DMS53 (cell line): ENCODE measurements around the gene BEAN1.

Experiments
- DNase-seq: peaks from one replicate; lab custom pipeline; 2025; lab: John Stamatoyannopoulos, UW

BEAN1 gene

DNA sequence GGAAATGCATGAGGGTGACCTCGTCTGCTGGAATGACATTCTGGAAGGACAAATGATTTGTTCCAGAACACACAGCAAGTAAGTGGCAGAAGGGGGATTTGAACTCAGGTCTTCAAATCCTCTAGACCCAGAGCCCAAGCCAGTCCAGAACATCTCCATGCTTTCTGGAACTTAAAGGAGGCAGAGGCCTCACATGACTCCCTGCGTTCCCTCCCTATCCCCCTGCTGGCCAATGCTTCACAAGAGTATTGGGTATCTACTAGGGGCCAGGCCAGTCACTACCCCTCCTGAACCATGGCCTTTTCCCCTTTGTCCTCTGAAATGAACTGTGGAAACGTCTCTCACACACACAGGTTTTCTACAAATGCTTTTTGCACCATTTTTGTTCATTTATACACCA is 7.6 kb upstream of the BEAN1 start:
- DNase-seq: peak; percentile 14

DNA sequence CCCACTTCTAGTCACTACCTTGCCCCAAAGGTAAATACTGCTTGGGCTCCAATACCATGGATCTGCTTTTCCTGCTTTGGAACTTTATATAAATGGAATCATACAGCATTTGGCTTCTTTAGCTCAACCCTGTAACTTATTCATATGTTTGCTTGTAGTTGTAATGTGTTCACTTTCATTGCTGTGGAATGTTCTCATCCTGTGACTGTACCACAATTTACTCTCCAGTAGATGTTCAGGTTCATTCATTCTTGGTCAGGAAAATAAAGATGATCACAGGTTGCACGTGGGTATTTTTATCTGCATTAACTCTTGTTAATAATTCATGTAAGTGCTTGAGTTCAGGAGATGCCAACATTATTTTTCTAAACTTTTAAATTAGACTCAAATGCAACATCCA is 6.7 kb upstream of the BEAN1 start:
- DNase-seq: no peak

DNA sequence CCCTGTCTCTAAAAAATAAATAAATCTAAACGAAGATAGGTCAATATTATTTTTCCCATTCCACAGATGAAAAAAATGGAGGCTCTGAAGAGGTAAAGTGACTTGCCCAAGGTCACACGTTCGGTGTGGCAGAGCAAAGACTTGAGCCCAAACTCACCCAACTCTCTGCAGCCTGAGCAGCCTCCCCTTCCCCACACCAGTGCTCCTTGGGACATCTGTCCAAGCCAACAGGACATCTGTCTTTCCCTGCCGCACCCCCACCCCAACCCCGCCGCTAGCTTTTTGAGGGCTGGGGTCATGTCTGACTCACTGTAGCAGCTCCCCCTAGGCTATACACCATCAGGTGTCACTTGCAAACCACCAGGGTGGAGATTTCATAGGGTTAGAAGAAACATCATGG is 5.2 kb upstream of the BEAN1 start:
- no peak for DNase-seq

DNA sequence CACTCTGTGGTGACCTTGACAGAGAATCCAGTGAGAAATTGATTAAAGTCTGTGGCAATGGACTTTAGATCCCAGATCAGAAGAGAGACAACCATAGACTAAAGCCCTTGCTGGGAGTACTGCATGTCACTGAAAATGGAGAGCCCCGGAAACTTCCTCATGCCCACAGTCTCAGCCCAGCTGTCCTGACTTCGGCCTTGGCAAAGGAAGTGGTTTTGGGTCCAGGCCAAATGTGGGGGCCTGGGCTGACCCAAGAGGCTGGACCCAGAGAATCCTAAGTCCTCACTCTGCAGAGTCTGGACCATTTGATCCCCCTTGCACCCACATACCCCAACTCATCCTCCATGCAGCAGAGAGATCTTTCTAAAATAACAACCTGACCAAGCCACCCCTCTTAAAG is 4.7 kb upstream of the BEAN1 start:
- DNase-seq: no peak

DNA sequence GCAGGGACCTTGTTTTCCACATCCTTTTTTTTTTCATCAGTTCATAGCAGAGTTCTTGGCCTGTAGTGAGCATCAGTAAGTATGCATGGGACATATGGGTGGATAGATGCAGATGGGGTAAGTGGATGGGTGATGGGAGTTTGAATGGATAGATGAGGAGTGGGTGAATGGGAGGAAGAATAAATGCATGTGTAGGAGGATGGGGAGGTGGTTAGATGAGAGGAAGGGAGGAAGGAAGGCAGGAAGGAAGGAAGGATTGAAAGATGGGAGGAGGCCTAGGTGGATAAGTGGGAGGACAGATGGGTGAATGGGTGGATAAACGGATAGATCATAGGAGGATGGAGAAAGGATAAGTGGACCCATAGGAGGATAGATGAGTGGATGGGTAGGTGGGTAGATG is 3.9 kb upstream of the BEAN1 start:
- no peak for DNase-seq

DNA sequence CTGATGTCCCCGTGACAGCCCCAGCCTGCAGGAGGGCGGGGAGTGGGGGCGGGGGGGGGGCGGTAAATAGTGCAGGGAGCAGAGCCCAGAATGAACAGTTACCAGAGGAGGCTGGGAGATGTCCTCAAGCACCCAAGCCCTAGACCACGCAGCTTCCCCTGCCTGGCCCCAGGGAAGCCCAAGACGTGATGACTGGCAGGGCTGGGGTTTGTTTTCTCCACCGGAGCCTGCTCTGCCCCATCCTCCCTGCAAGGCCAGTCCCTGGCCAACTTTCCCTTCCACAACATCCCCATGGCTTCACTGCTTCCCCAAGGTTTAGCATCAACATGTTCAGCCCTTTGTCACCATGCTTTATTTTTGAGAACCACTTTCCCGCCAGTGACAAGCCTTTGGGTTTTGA is 1.4 kb upstream of the BEAN1 start:
- DNase-seq: no peak

DNA sequence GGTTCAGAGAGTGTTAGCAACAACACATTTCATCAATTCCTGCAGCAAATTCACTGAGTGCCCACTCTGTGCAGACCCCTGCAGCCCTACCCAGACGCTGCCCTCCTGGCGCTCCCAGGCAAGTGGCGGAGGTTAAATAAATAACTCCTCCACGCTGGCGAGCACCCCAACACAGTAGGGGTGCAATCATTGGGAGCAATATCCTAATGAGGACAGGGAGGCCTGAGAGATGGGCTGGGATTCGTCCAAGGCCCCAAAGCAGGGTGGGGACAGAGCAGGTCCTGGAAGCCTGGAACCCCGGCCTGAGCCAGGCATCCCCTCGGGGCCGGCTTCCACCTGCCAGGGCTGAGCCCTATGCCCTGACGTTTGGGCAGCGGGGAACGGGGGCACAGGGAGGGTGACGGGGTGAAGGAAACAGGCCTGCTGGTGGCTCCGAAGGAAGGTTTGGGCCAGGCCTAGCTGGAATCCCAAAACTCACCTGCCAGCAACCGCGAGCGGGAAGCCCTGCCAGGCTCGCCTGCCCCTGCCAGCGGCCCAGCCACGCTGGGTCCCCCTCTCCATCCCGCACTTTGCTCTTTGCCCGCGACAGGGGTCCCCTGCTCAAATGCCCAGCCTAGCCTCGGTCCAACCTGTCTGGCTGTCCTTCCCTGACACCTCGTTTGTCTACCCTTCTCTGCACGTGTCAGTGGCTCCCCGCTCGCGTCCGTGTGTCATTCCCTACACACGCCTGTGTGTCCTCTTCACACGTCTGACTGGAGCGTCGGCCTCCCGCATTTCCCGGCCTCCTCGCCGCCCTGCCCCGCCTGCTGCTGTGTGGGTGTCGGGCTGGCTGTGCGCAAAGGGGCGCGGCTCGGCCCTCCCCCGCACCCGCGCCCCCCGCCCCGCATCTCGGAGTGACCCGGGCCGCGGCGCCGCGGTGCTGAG is 721 bp upstream of the BEAN1 start:
- peak; percentile 68 for DNase-seq

DNA sequence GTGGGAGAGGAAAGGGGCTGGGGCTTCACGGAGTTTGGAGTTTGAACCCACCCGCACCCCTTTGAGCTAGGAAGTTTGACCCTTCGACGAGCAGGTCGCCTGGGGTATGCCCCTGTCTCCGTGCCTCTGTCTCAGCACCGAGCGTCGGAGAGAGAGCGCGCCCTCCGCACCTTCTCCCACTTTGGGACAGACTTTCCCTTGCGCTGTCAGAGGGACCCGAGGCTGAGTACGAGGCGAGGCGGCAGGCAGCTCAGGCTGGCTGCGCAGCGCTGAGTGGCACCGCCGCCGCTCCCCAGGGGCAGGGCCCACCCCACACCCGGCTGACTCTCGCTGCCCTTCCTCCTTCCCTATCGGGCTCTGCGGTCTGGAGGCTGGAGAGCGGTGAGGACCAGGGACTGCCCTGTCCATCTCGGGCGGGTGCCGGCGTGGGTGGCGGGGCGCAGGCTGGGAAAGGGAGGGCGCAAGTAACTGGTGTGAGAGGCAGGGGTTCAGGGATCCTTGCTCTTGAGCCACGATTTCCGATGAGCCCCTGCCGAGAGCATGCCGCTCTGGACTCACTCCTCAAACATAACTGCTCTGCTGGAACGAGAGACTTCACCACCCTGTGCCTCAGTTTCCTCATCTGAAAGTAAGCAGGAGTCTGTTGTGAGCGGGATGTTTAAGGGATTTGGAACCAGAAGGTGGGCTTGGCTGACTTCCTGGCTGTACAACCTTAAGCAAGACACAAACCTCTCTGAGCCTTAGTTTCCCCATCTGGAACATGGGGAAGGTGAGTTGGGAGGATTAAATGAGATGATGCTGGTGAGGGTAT is 981 bp downstream of the BEAN1 start:
- DNase-seq: no peak

DNA sequence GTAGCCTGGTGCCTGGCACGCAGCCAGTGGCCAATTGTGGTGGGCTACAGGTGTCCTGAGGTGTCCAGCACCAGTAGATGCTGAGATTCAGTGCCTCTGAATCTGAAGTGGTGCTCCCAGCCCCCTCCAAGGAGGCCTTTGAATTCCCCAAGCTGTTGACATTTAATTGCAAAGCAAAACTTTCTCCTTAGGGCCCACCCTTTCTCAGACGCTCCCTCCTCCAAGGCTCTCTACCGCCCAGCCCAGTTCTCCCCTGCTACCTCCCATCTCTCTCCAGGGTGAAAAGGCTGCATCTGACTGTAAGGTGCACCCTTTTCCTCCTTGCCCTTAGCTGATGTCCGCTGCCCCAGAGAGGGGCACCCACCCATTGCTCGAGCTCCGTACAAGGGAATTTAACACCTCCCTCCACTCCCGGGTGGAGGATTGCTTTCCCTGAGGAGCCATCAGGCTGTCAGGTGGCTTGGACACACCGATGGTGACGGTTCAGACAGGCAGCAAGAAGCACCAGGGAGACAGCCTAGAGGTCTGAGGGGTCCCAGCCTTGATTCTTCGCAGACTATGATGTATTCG is 1.7 kb downstream of the BEAN1 start:
- peak; percentile 24 for DNase-seq

DNA sequence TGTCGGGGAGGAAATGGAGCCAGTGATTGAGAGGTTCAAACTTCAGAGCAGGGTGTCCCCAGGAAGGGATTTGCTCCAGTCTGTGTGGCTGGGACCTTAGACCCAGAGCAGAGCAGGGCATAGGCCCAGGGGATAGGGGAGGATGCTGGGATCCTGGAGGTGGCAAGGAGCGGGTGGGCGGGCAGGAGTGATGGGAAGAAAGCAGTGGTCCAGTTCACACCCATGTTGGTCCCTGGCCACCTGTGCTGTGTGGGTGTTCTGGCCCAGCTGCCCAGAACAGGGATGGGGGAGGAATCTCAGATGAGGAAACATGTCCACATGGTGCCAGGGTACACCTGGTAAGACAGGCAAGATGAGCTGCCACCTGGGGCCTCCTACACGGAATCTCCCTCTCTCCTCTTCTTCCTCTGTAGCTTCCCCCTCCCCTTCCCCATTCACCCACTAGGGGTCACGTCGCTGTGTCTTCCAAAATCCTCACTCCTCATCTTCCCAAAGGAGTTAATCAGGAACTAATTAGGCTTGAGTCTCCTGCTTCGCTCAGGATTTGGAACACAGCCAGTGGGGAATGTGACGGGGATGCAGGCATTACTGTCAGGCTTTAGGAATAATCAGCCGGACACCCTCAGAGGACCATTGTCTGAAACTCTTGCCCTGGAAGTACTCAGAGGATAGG is 2.3 kb downstream of the BEAN1 start:
- peak; percentile 33 for DNase-seq

DNA sequence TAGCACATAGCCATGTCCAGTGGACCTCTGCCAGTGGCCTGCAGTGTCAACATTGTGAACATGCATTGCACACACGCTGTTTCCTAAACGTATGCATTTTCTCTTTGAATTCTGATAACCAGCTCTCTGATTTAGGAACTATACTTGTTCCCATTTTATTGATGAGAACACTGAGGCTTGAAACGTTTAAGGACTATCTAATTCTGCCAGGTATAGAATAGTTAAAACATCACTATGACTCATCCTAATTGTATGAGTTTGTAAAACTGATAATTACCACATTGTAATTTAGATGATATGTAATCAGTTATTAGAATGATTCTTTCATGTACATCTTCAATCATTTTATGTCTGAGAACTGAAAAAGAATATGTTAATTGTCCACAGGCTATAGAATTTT is 3.1 kb downstream of the BEAN1 start:
- DNase-seq: no peak

DNA sequence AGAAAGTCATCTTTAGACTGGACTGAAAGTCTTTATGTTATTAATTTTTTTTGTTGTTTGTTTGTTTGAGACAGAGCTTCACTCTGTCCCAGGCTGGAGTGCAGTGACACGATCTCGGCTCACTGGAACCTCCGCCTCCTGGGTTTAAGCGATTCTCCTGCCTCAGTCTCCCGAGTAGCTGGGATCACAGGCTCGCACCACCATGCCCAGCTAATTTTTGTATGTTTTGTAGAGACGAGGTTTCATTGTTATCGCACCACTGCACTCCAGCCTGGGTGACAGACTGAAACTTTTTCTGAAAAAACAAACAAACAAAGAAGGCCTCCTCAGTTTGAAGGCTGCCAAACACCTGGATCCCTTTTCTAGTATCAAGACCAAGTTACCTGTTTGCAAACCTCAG is 4.7 kb downstream of the BEAN1 start:
- DNase-seq: peak; percentile 40

DNA sequence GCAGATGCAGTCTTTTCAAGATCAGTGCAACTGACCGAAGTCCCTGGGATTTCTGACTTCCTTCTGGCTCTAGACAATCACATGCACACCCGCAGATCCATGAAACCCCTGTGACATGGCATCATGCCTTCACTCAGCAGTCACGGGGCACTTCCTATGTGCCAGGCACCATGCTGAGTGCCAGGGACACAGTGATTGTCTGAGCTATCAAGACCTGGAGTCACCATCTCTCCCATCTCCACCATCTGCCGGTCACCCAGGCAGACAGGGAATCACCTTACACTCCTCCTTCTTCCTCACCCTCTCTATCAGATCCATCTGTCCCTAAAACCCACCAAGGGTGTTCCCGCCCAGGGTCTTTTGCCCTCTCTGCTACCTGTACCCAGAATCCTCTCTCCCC is 5.3 kb downstream of the BEAN1 start:
- peak; percentile 58 for DNase-seq

DNA sequence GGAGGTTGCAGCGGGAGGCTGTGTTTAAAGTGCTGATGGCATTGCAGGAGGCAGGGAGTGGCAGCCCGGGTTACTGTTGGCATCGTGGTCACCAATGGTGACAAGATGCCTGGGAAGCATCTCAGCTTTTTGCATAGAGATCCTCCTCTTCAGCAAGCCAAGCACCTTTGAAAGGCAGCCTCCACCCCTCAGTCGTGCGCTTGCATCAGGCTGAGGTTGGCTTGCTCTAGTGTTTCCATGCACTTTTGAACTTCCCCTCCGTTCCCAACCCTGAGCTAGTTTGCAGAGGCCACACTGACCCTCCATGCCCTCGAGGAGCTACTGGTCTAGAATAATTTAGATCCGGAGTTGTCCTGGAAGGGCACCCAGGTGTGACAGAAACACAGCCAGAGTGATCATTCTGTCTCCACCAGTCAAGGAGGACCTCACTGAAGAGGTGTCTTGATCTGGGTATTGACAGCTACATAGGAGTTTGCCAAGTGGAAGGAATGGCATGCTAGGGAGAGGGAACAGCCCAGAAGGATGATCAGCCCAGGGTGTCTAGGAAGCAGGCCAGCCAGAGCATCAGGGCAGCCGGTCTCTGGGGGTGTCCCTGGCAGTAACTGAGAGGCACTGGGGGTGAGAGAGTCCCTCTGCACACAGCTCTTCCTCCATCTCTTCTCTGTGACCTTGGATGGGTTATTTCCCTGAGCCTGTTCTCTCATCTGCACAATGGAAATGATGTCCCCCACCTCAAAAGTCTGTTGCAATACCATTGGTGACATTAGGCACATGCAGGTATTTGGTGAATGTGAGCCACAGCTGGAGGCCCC is 7.7 kb downstream of the BEAN1 start:
- DNase-seq: peak; percentile 36

DNA sequence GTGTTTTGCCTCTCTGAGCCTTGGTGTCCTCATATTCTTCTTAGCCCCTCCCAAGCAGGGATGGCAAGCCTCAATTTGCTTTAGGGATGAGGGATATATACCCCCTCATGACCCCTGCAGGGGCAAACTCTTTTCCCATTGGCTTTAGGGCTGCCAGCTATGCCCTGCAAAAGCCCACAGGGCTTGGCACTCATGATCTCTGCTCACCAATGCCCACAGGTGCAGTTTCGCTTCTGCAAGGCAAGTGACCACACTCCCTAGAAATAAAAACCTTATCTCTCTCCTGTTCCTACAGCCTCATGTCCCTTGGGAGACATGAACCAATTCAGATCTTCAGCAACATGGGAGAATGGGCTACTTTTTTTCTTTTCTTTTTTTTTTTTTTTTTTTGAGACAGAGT is 8.8 kb downstream of the BEAN1 start:
- DNase-seq: peak; percentile 5

DNA sequence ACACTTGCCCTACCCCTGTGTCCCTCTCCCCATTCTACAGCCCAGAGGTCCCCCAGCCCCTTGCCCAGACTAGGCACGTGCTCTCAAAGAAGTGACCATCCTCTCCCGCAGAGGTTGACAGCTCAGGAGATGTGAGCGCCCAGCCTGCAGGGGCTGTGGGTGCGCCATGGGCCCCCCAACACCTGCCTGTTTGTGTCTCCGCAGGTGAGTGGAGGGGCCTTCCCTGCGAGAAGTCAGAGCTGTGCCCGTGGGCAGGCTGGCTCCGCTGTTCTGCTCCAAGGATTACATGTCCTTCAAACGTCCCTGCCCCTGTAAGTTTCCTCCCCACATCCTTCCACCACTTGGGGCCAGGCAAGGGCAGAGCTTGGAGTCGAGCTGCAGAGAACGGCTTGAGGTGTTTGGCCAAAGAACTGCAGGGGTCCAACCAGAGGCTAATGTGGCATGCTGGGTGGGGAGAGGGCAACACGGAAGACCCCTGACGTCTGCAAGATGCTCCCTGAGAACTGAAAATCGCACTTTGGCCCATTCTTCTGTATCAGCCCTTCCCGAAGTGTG is 10.4 kb downstream of the BEAN1 start:
- DNase-seq: no peak

DNA sequence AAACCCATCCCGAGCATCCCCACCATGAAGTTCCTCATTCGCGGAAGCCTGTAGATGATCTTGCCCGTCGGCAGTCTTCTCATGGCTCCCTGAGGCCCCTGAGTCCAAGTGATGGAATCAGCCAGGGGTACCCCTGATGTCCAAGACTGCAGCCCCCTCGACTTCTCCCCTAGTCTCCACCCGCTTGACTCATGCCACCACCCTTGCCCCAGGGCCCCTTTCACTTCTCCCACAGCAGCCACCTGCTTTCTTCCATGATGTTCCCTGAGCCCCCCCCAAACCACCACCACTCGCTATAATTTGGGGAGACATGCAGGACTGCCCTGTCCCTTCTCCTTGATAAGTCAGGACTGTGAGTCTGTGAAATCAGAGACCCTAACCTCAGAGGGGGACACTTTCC is 11.4 kb downstream of the BEAN1 start:
- DNase-seq: no peak

DNA sequence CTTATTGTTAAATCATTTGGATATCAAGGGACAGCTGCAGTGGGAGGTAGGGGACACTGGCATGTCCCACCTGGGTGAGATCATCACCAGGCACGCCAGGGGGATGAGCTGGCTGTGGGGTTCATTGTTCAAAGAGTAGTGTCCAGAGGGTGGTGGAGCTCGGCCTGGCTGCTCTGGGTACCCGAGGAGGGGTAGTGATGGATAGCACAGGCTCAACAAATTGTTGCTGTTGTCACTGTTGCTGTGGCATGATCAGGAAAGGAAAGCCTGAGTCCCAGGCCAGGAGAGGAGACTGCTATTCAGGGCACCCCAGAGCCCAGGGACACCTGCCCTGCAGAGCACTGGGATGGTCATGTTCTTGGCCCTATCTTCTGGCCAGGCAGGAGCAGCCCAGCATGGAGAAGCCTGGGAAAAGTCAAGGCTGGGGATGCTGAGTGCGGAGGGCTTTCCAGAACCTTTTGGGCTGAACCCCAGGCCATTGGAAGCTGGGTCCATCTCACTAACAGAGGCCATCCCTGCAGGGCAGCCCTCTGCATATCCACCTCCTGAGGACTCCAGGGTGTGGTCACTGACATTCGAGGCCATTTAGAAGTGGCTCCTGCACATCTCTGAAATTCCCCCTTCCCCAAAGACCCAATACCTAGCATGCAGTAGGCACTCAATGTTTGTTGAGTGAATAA is 12.1 kb downstream of the BEAN1 start:
- no peak for DNase-seq

DNA sequence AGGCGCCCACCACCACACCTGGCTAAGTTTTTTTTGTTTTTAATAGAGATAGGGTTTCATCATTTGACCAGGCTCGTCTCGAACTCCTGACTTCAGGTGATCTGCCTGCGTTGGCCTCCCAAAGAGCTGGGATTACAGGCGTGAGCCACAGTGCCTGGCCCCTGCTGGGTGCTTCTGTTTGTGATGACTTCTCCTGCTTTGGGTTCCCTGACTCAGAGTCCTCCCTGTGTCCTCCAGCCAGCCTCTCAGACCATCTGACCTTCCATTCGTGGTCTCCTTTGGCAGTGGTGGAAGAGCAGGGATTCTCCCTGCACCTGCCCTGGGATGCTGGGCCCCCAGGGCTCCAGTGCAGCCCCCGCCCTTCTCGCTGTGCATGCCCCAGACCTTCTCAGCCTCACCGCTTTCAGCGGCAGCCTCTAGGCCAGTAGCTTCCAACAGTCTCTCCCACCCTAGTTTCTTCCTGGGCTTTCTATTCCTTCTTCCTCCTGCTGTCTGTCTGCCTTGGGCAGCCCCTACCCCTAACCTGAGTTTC is 13.2 kb downstream of the BEAN1 start:
- no peak for DNase-seq

DNA sequence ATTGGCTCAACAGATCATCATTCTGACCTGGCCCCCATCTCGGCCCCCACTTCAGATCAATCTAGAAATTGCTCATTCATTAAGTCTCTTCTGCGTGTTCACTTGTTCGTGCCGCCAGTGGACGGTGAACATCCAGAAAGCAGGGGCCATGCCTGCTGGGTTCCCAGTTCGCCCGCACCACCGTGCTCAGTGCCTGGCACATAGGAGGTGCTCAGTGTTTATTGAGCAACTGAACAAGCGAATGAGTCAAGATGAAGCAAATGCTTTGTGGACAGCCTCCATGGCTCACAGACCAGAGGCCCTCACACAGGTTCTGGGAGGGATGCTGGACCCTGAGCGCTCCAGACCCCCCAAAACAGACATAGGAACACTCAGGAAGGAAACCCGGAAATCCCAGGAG is 13.9 kb downstream of the BEAN1 start:
- DNase-seq: no peak
